IMR-90 (cell line): ENCODE data around the gene SHC1. TPM values are rescaled to one million over a fixed set of nuclear protein-coding genes. Genes with fewer than 3 reads are reported as not detected.

ENCODE experiments used
- ATAC-seq: fragments of 200-7000 bp; cut with Tn5 transposase; 2 replicates; pipeline ENCODE4 v1.9.1; 2020; ENCODE audit warnings: low read depth, mild to moderate bottlenecking, moderate library complexity
- BruUV-seq: library from RNA; stranded (reverse); fragments of 400-500 nt; replicated peaks from 2 replicates; lab custom pipeline; 2021; lab: Mats Ljungman, UMichigan
- CTCF ChIA-PET: fragments of 300-600 bp; formaldehyde crosslinking; extraction: SDS; loops from one replicate; lab custom pipeline; 2021; ENCODE audit warnings: antibody characterized with exemption; lab: Yijun Ruan, JAX
- POLR2A ChIA-PET: fragments of 300-600 bp; sonication (Branson Sonifier 250); formaldehyde crosslinking; loops from one replicate; lab custom pipeline; 2022; ENCODE audit warnings: antibody characterized with exemption; ENCODE audit not compliant: unreplicated experiment; lab: Charles Lee
- DNase-seq: peaks from one replicate; pipeline ENCODE4 v3.0.0; 2013
- H2AFZ ChIP-seq: replicated peaks from 2 replicates; pipeline ENCODE3; 2013; ENCODE audit warnings: low read length, mild to moderate bottlenecking; ENCODE audit not compliant: poor library complexity
- H2AK5ac ChIP-seq: 2 replicates; pipeline ENCODE4 v1.6.1; 2013; ENCODE audit warnings: low read depth, low read length, inconsistent platforms
- H2AK9ac ChIP-seq: replicated peaks from 2 replicates; pipeline ENCODE3; 2013; ENCODE audit warnings: mild to moderate bottlenecking, low read depth, low read length, moderate library complexity; ENCODE audit not compliant: poor library complexity
- H2BK120ac ChIP-seq: 2 replicates; pipeline ENCODE4 v1.6.1; 2013; ENCODE audit warnings: low read depth, low read length, inconsistent platforms
- H2BK15ac ChIP-seq: 3 replicates; pipeline ENCODE4 v1.6.1; 2013; ENCODE audit warnings: low read depth, low read length, inconsistent platforms
- H2BK20ac ChIP-seq: 2 replicates; pipeline ENCODE4 v1.6.1; 2013; ENCODE audit warnings: low read depth, mild to moderate bottlenecking, inconsistent platforms, low read length, moderate library complexity
- H2BK5ac ChIP-seq: 2 replicates; pipeline ENCODE4 v1.6.1; 2013; ENCODE audit warnings: mild to moderate bottlenecking, low read depth, low read length, inconsistent platforms; ENCODE audit not compliant: poor library complexity, severe bottlenecking
- H3K14ac ChIP-seq: replicated peaks from 2 replicates; pipeline ENCODE4 v1.6.1; 2013; ENCODE audit warnings: low read depth, low read length, inconsistent platforms
- H3K18ac ChIP-seq: 2 replicates; pipeline ENCODE4 v1.6.1; 2013; ENCODE audit warnings: low read depth, low read length, control low read depth
- H3K23ac ChIP-seq: 2 replicates; pipeline ENCODE4 v1.6.1; 2013; ENCODE audit warnings: low read depth, low read length, inconsistent platforms
- H3K27ac ChIP-seq: 2 replicates; pipeline ENCODE4 v1.5.1; 2013; ENCODE audit warnings: mild to moderate bottlenecking, control low read depth, low read length; ENCODE audit not compliant: insufficient read depth
- H3K27me3 ChIP-seq: 2 replicates; pipeline ENCODE4 v1.6.1; 2013; ENCODE audit warnings: low read length; ENCODE audit not compliant: control insufficient read depth, insufficient read depth
- H3K36me3 ChIP-seq: 2 replicates; pipeline ENCODE4 v1.6.1; 2013; ENCODE audit warnings: low read length, mixed read lengths; ENCODE audit not compliant: control insufficient read depth, insufficient read depth
- H3K4ac ChIP-seq: 2 replicates; pipeline ENCODE4 v1.6.1; 2013; ENCODE audit warnings: low read depth, low read length, inconsistent platforms
- H3K4me1 ChIP-seq: 2 replicates; pipeline ENCODE4 v1.6.1; 2013; ENCODE audit warnings: low read length, mixed read lengths; ENCODE audit not compliant: control insufficient read depth, insufficient read depth
- H3K4me2 ChIP-seq: 2 replicates; pipeline ENCODE4 v1.6.1; 2013; ENCODE audit warnings: low read depth, mild to moderate bottlenecking, control low read depth, low read length, moderate library complexity
- H3K4me3 ChIP-seq: 2 replicates; pipeline ENCODE4 v1.5.1; 2013; ENCODE audit warnings: low read depth, mild to moderate bottlenecking, control low read depth, low read length, moderate library complexity; ENCODE audit not compliant: insufficient read depth
- H3K56ac ChIP-seq: 2 replicates; pipeline ENCODE4 v1.6.1; 2013; ENCODE audit warnings: low read length, inconsistent platforms; ENCODE audit not compliant: insufficient read depth; ENCODE audit errors: extremely low read depth
- H3K79me1 ChIP-seq, 2 experiments: 2 replicates each; pipeline ENCODE4 v1.6.1; 2013; ENCODE audit warnings: low read length in 2 of 2, inconsistent platforms in 1 of 2, low read depth in 1 of 2
- H3K9ac ChIP-seq: 2 replicates; pipeline ENCODE4 v1.6.1; 2013; ENCODE audit warnings: low read depth, low read length, control low read depth
- H3K9me1 ChIP-seq: 2 replicates; pipeline ENCODE4 v1.6.1; 2013; ENCODE audit warnings: low read length, inconsistent platforms; ENCODE audit not compliant: insufficient read depth
- H3K9me3 ChIP-seq: 2 replicates; pipeline ENCODE4 v1.6.1; 2013; ENCODE audit warnings: low read length; ENCODE audit not compliant: control insufficient read depth, insufficient read depth
- H4K20me1 ChIP-seq: 2 replicates; pipeline ENCODE4 v1.6.1; 2013; ENCODE audit warnings: low read length, inconsistent platforms; ENCODE audit not compliant: insufficient read depth
- H4K5ac ChIP-seq: 2 replicates; pipeline ENCODE4 v1.6.1; 2013; ENCODE audit warnings: mild to moderate bottlenecking, low read depth, low read length, control low read depth
- H4K8ac ChIP-seq, 2 experiments: 2 replicates each; pipeline ENCODE4 v1.6.1; 2013; ENCODE audit warnings: low read depth in 2 of 2, low read length in 2 of 2, control low read depth in 1 of 2, inconsistent platforms in 1 of 2
- H4K91ac ChIP-seq: 2 replicates; pipeline ENCODE4 v1.6.1; 2013; ENCODE audit warnings: low read depth, low read length, inconsistent platforms; ENCODE audit not compliant: insufficient read depth
- BHLHE40 ChIP-seq: fragments of 150-350 bp; IDR thresholded peaks from 2 replicates; pipeline ENCODE4 v1.6.1; 2016; ENCODE audit warnings: mild to moderate bottlenecking, low read depth, low read length
- CEBPB ChIP-seq: IDR thresholded peaks from 2 replicates; pipeline ENCODE4 v1.6.1; 2012; ENCODE audit warnings: low read depth, low read length, improper control_type of control experiment
- CHD1 ChIP-seq: IDR thresholded peaks from 2 replicates; pipeline ENCODE4 v1.6.1; 2012; ENCODE audit warnings: low read depth, low read length, improper control_type of control experiment
- FOS ChIP-seq: fragments of 150-350 bp; IDR thresholded peaks from 2 replicates; pipeline ENCODE4 v1.6.1; 2016; ENCODE audit warnings: low read depth, low read length
- MAFK ChIP-seq: IDR thresholded peaks from 2 replicates; pipeline ENCODE4 v1.6.1; 2012; ENCODE audit warnings: low read depth, low read length, improper control_type of control experiment
- MAZ ChIP-seq: IDR thresholded peaks from 2 replicates; pipeline ENCODE4 v1.6.1; 2012; ENCODE audit warnings: low read depth, mild to moderate bottlenecking, low read length, improper control_type of control experiment, moderate library complexity, borderline replicate concordance
- MXI1 ChIP-seq: IDR thresholded peaks from 2 replicates; pipeline ENCODE4 v1.6.1; 2012; ENCODE audit warnings: low read depth, mild to moderate bottlenecking, low read length, moderate library complexity, borderline replicate concordance
- POLR2A ChIP-seq: IDR thresholded peaks from 2 replicates; pipeline ENCODE4 v1.6.1; 2012; ENCODE audit warnings: mild to moderate bottlenecking, low read depth, low read length
- RAD21 ChIP-seq: IDR thresholded peaks from 2 replicates; pipeline ENCODE4 v1.6.1; 2012; ENCODE audit warnings: low read length, improper control_type of control experiment
- RCOR1 ChIP-seq: IDR thresholded peaks from 2 replicates; pipeline ENCODE4 v1.6.1; 2012; ENCODE audit warnings: mild to moderate bottlenecking, low read length, improper control_type of control experiment; ENCODE audit not compliant: insufficient replicate concordance
- RFX5 ChIP-seq: IDR thresholded peaks from 2 replicates; pipeline ENCODE4 v1.8.0; 2012; ENCODE audit warnings: low read depth, mild to moderate bottlenecking, low read length, moderate library complexity
- SMC3 ChIP-seq: fragments of 150-350 bp; IDR thresholded peaks from 2 replicates; pipeline ENCODE4 v1.6.1; 2016; ENCODE audit warnings: low read depth, mild to moderate bottlenecking, antibody characterized with exemption, low read length, moderate library complexity
- WGBS, 2 experiments: methylation state at CpG; one replicate each; pipeline versions ENCODE4 v1.1.5 to v1.1.7; 2013; ENCODE audit warnings: missing lambda C conversion rate in 2 of 2; ENCODE audit not compliant: insufficient read length in 1 of 2; ENCODE audit errors: extremely low coverage in 2 of 2; 5-methylcytosine and 5-hydroxymethylcytosine counted together
- dilution Hi-C: fragments of 300-500 bp; cut with HindIII; formaldehyde crosslinking; loops from one replicate; pipeline ENCODE4 v1.14.3; 2018; ENCODE audit warnings: low sequenced_read_pairs; ENCODE audit not compliant: unreplicated experiment
- in situ Hi-C: fragments of 300-500 bp; cut with MboI; formaldehyde crosslinking; loops from 3 replicates; pipeline ENCODE4 v1.14.3; 2019; ENCODE audit warnings: low sequenced_read_pairs, inconsistent platforms, mixed read lengths
- intact Hi-C: fragments of 100-400 bp; cut with micrococcal nuclease; formaldehyde crosslinking; loops from 2 replicates; pipeline ENCODE4 v1.10.0; 2022
- polyA plus RNA-seq, 3 experiments: library from polyadenylated mRNA; depleted of rRNA; stranded (reverse); fragments of >200 nt; gene quantifications; 2 replicates each; pipeline ENCODE4 v1.2.3, GENCODE V29; 2012; ENCODE audit warnings: low replicate concordance in 1 of 3
- total RNA-seq: library from RNA; depleted of rRNA; stranded (reverse); fragments of >200 nt; gene quantifications from 2 replicates; pipeline ENCODE4 v1.2.3, GENCODE V29; 2012
- TF ChIP-seq, protein P1 (sequence below): fragments of 150-350 bp; IDR thresholded peaks from 2 replicates; pipeline ENCODE4 v1.6.1; 2016; ENCODE audit warnings: low read depth, mild to moderate bottlenecking, low read length, moderate library complexity, borderline replicate concordance
- TF ChIP-seq, protein P2 (sequence below): fragments of 150-350 bp; IDR thresholded peaks from 2 replicates; pipeline ENCODE4 v1.6.1; 2017; ENCODE audit warnings: mild to moderate bottlenecking, antibody characterized with exemption, low read length, low read depth
- TF ChIP-seq, protein P3 (sequence below): conservative IDR thresholded peaks from 2 replicates; pipeline ENCODE4 v1.5.1; 2012; ENCODE audit warnings: mild to moderate bottlenecking, low read depth, low read length, improper control_type of control experiment

The SHC1 gene
- total and polyA plus RNA-seq, 2 of the 4 experiments (the other 2 are of a cell fraction): 352 to 355 TPM

DNA sequence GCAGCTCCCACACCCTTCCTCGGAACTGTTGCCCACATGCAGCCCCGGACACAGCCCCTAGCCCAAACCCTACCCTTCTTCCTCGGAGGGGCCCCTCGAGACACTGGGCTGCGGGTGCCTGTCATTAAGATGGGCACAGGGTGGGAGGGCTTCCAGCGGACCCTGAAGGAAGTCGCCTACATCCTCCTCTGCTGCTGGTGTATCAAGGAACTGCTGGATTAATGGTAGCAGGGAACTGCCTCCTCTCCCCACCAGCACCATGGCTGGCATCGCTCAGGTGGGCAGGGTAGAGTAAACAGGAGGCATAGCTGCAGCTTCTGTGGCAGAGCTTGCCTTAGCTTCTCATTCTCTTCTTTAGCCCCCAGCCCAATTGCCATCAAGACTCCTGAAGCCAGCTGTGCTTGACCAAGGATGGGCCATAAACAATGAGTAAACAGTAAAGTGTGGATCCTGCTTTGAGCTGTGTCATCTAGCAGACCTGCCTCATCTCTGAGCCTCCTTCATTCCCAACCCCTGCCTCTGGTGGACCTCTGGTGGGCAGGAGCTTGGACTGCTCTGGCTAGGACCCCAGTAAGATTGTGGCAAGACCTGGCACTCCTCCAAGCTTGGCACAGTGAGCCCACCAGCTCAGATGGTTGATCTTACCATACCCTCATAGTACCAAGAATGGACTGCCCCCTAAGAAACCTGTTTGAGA, 23.2 kb upstream of the SHC1 start, which contains the start of gene LENEP:
Gene LENEP (plus strand): TSS at position 15 of the 697 bp plus-strand sequence. CDS start 22 bp downstream, at position 37.
- H3K18ac ChIP-seq: no peak within 1 kb of the TSS
- 0 out of 2 replicates have a peak within 1 kb of the TSS, but pooled peaks have one; percentile 8 for H2BK20ac ChIP-seq
- ChIA-PET POLR2A (interaction anchor here (1.0 kb wide), 1 partner anchor 20 kb away, joined by 3 read pairs; no protein-coding TSS in a partner anchor), CTCF (interaction anchor here (1.1 to 1.3 kb wide), 2 partner anchors 20 to 24 kb away, joined by 4 read pairs; no protein-coding TSS in a partner anchor)
- peaks cover 12 to 23% of the 10 kb centered on the region in 2 experiments for H3K79me1 ChIP-seq
- H4K8ac ChIP-seq: peak within 1 kb of the TSS in 1 of 2 experiments; percentile 40; a peak in 2 of 4 replicates
- no CpG with 5 or more reads among the region's 8 CpGs for WGBS, 2 experiments
- no peak within 1 kb of the TSS for H3K56ac ChIP-seq
- ATAC-seq: no peak
- H3K9ac ChIP-seq: no peak within 1 kb of the TSS
- H3K36me3 ChIP-seq: peaks cover 16% of the 10 kb centered on the region
- no peak within 1 kb of the TSS for H3K4me2 ChIP-seq
- peak within 1 kb of the TSS; percentile 10; the same call in 1 of the 2 replicates for H4K5ac ChIP-seq
- no TSS peak for BruUV-seq
- dilution Hi-C loops (no loop called here), intact Hi-C loops (no loop called here), in situ Hi-C loops (no loop called here)
- peaks cover 8% of the 10 kb centered on the region; the same call in 1 of the 2 replicates for H4K20me1 ChIP-seq
- no peak within 1 kb of the TSS for H4K91ac ChIP-seq
- H2BK5ac ChIP-seq: no peak within 1 kb of the TSS
- no peaks in the 10 kb centered on the region for H3K27me3 ChIP-seq
- H2AK9ac ChIP-seq: peak within 1 kb of the TSS; percentile 91
- H3K9me3 ChIP-seq: no peaks in the 10 kb centered on the region
- peak within 1 kb of the TSS; percentile 39 for H2AFZ ChIP-seq
- H3K27ac ChIP-seq: peak within 1 kb of the TSS; percentile 4; the same call in 1 of the 2 replicates
- peak within 1 kb of the TSS; percentile 72 for H3K4ac ChIP-seq
- H3K4me3 ChIP-seq: no peak within 1 kb of the TSS
- peak within 1 kb of the TSS; percentile 35 for H2AK5ac ChIP-seq
- H2BK15ac ChIP-seq: no peak within 1 kb of the TSS
- H3K14ac ChIP-seq: no peak within 1 kb of the TSS
- peaks cover 4% of the 10 kb centered on the region; the same call in 1 of the 2 replicates for H3K4me1 ChIP-seq
- no peak for DNase-seq
- peaks cover 7% of the 10 kb centered on the region for H3K9me1 ChIP-seq
- no peak within 1 kb of the TSS for H3K23ac ChIP-seq
- no peak within 1 kb of the TSS for H2BK120ac ChIP-seq
- no peak for TF ChIP-seq RAD21
- TF ChIP-seq MAFK: no peak
- TF ChIP-seq CEBPB: no peak
- TF ChIP-seq, protein P1, sequence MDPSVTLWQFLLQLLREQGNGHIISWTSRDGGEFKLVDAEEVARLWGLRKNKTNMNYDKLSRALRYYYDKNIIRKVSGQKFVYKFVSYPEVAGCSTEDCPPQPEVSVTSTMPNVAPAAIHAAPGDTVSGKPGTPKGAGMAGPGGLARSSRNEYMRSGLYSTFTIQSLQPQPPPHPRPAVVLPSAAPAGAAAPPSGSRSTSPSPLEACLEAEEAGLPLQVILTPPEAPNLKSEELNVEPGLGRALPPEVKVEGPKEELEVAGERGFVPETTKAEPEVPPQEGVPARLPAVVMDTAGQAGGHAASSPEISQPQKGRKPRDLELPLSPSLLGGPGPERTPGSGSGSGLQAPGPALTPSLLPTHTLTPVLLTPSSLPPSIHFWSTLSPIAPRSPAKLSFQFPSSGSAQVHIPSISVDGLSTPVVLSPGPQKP: no peak
- no peak for TF ChIP-seq SMC3
- TF ChIP-seq MXI1: no peak
- TF ChIP-seq FOS: no peak
- TF ChIP-seq RCOR1: no peak
- no peak for TF ChIP-seq MAZ
- TF ChIP-seq RFX5: no peak
- TF ChIP-seq BHLHE40: no peak
- no peak for TF ChIP-seq POLR2A
- no peak for TF ChIP-seq CHD1
- TF ChIP-seq, protein P2, sequence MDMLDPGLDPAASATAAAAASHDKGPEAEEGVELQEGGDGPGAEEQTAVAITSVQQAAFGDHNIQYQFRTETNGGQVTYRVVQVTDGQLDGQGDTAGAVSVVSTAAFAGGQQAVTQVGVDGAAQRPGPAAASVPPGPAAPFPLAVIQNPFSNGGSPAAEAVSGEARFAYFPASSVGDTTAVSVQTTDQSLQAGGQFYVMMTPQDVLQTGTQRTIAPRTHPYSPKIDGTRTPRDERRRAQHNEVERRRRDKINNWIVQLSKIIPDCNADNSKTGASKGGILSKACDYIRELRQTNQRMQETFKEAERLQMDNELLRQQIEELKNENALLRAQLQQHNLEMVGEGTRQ: no peak
- TF ChIP-seq, protein P3, sequence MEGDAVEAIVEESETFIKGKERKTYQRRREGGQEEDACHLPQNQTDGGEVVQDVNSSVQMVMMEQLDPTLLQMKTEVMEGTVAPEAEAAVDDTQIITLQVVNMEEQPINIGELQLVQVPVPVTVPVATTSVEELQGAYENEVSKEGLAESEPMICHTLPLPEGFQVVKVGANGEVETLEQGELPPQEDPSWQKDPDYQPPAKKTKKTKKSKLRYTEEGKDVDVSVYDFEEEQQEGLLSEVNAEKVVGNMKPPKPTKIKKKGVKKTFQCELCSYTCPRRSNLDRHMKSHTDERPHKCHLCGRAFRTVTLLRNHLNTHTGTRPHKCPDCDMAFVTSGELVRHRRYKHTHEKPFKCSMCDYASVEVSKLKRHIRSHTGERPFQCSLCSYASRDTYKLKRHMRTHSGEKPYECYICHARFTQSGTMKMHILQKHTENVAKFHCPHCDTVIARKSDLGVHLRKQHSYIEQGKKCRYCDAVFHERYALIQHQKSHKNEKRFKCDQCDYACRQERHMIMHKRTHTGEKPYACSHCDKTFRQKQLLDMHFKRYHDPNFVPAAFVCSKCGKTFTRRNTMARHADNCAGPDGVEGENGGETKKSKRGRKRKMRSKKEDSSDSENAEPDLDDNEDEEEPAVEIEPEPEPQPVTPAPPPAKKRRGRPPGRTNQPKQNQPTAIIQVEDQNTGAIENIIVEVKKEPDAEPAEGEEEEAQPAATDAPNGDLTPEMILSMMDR: no peak
